NB4 (cell line): Measurements from ENCODE around the gene CYP26B1.

Experiments
- POLR2A ChIP-seq: IDR thresholded peaks from 2 replicates; pipeline ENCODE4 v1.6.1; 2011; ENCODE audit warnings: mild to moderate bottlenecking; ENCODE audit not compliant: insufficient read length; ENCODE audit errors: extremely low read depth
- TF ChIP-seq, protein P1 (sequence below): IDR thresholded peaks from one replicate; pipeline ENCODE4 v1.5.1; 2012; ENCODE audit warnings: low read depth, low read length
- TF ChIP-seq, protein P2 (sequence below): IDR thresholded peaks from 2 replicates; pipeline ENCODE4 v1.6.1; 2011; ENCODE audit warnings: low read depth, low read length

DNA sequence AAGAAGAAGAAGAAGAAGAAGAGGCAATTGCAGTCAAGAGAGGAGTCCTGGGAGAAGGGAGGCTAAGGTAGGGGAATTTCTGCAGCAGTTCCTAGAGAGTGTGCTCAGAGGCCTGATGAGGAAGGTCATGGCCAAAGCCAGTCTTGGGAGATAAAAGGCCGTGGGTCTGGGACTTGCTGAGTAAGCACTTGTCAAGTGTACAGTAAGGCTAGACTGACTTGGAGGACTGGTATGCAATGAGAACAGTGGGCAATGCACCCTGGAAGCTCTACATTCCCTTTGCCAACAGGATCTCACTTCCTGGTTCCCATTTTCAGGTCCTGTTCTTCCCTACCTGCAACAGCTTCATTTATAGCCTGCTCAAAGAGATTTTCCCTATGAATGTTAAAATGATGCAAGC, 28.6 kb upstream of the CYP26B1 start:
- TF ChIP-seq, protein P1, sequence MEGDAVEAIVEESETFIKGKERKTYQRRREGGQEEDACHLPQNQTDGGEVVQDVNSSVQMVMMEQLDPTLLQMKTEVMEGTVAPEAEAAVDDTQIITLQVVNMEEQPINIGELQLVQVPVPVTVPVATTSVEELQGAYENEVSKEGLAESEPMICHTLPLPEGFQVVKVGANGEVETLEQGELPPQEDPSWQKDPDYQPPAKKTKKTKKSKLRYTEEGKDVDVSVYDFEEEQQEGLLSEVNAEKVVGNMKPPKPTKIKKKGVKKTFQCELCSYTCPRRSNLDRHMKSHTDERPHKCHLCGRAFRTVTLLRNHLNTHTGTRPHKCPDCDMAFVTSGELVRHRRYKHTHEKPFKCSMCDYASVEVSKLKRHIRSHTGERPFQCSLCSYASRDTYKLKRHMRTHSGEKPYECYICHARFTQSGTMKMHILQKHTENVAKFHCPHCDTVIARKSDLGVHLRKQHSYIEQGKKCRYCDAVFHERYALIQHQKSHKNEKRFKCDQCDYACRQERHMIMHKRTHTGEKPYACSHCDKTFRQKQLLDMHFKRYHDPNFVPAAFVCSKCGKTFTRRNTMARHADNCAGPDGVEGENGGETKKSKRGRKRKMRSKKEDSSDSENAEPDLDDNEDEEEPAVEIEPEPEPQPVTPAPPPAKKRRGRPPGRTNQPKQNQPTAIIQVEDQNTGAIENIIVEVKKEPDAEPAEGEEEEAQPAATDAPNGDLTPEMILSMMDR: no peak
- TF ChIP-seq POLR2A: no peak
- TF ChIP-seq, protein P2, sequence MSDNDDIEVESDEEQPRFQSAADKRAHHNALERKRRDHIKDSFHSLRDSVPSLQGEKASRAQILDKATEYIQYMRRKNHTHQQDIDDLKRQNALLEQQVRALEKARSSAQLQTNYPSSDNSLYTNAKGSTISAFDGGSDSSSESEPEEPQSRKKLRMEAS: no peak
